ENCODE data around the gene MTOR.
"Not testable (repeated sequence)": the region's sequence is repeated elsewhere in the genome, so short reads cannot be mapped to it uniquely, and the experiment has no call there.

The MTOR gene

GRCh38 chr1:11170102-11170501 is 92.2 kb downstream of the MTOR start:
- no peak for TF ChIP-seq ZNF274 (IDR thresholded peaks at IDR 0.05; ENCODE audit: low read depth, low read length)
- no peak overlapping the region for H3K4me3 ChIP-seq (ENCODE audit: low read length)

GRCh38 chr1:11169202-11169601 is 93.1 kb downstream of the MTOR start:
- no peak overlapping the region for H3K4me3 ChIP-seq (ENCODE audit: low read length)
- TF ChIP-seq ZNF274 (IDR thresholded peaks at IDR 0.05; ENCODE audit: low read depth, low read length) = no peak

- H3K4me3 ChIP-seq (ENCODE audit: low read length) = no peak overlapping the region
- TF ChIP-seq ZNF274 (IDR thresholded peaks at IDR 0.05; ENCODE audit: low read depth, low read length) = no peak
Measured at GRCh38 chr1:11168731-11169130, 93.6 kb downstream of the MTOR start.

GRCh38 chr1:11166744-11167143 is 95.6 kb downstream of the MTOR start:
- not testable (repeated sequence) for H3K4me3 ChIP-seq (ENCODE audit: low read length)

- not testable (repeated sequence) for H3K4me3 ChIP-seq (ENCODE audit: low read length)
Measured at GRCh38 chr1:11162752-11163151, 99.6 kb downstream of the MTOR start.

- TF ChIP-seq ZNF274 (IDR thresholded peaks at IDR 0.05; ENCODE audit: low read depth, low read length) = no peak
- no peak overlapping the region for H3K4me3 ChIP-seq (ENCODE audit: low read length)
Measured at GRCh38 chr1:11158720-11159321, 103.5 kb downstream of the MTOR start.

GRCh38 chr1:11158291-11158690 is 104.1 kb downstream of the MTOR start:
- no peak overlapping the region for H3K4me3 ChIP-seq (ENCODE audit: low read length)
- no peak for TF ChIP-seq ZNF274 (IDR thresholded peaks at IDR 0.05; ENCODE audit: low read depth, low read length)

GRCh38 chr1:11157867-11158266 is 104.5 kb downstream of the MTOR start:
- TF ChIP-seq ZNF274 (IDR thresholded peaks at IDR 0.05; ENCODE audit: low read depth, low read length) = no peak
- H3K4me3 ChIP-seq (ENCODE audit: low read length) = no peak overlapping the region

GRCh38 chr1:11157394-11157793 is 105.0 kb downstream of the MTOR start:
- no peak for TF ChIP-seq ZNF274 (IDR thresholded peaks at IDR 0.05; ENCODE audit: low read depth, low read length)
- H3K4me3 ChIP-seq (ENCODE audit: low read length) = no peak overlapping the region

GRCh38 chr1:11156963-11157362 is 105.4 kb downstream of the MTOR start:
- no peak for TF ChIP-seq ZNF274 (IDR thresholded peaks at IDR 0.05; ENCODE audit: low read depth, low read length)
- no peak overlapping the region for H3K4me3 ChIP-seq (ENCODE audit: low read length)

GRCh38 chr1:11156441-11156840 is 105.9 kb downstream of the MTOR start:
- no peak overlapping the region for H3K4me3 ChIP-seq (ENCODE audit: low read length)
- no peak for TF ChIP-seq ZNF274 (IDR thresholded peaks at IDR 0.05; ENCODE audit: low read depth, low read length)

GRCh38 chr1:11153184-11153583 is 109.2 kb downstream of the MTOR start:
- no peak overlapping the region for H3K4me3 ChIP-seq (ENCODE audit: low read length)
- TF ChIP-seq ZNF274 (IDR thresholded peaks at IDR 0.05; ENCODE audit: low read depth, low read length) = no peak

- no peak overlapping the region for H3K4me3 ChIP-seq (ENCODE audit: low read length)
- no peak for TF ChIP-seq ZNF274 (IDR thresholded peaks at IDR 0.05; ENCODE audit: low read depth, low read length)
Measured at GRCh38 chr1:11152755-11153154, 109.6 kb downstream of the MTOR start.

- no peak for TF ChIP-seq ZNF274 (IDR thresholded peaks at IDR 0.05; ENCODE audit: low read depth, low read length)
- H3K4me3 ChIP-seq (ENCODE audit: low read length) = no peak overlapping the region
Measured at GRCh38 chr1:11151826-11152612, 110.3 kb downstream of the MTOR start.

- no peak for TF ChIP-seq ZNF274 (IDR thresholded peaks at IDR 0.05; ENCODE audit: low read depth, low read length)
- H3K4me3 ChIP-seq (ENCODE audit: low read length) = no peak overlapping the region
Measured at GRCh38 chr1:11151114-11151513, 111.2 kb downstream of the MTOR start.

GRCh38 chr1:11150326-11150725 is 112.0 kb downstream of the MTOR start:
- TF ChIP-seq ZNF274 (IDR thresholded peaks at IDR 0.05; ENCODE audit: low read depth, low read length) = no peak
- H3K4me3 ChIP-seq (ENCODE audit: low read length) = no peak overlapping the region
